C1 segment of cervical spinal cord (tissue), 14 donors: Measurements from ENCODE around the gene CTLA4.
"Not testable (repeated sequence)": the region's sequence is repeated elsewhere in the genome, so short reads cannot be mapped to it uniquely, and the experiment has no call there.

Experiments used
- DNase-seq, 14 donors: peaks; one replicate each; lab custom pipeline; 2025; lab: John Stamatoyannopoulos, UW

CTLA4 gene

DNA sequence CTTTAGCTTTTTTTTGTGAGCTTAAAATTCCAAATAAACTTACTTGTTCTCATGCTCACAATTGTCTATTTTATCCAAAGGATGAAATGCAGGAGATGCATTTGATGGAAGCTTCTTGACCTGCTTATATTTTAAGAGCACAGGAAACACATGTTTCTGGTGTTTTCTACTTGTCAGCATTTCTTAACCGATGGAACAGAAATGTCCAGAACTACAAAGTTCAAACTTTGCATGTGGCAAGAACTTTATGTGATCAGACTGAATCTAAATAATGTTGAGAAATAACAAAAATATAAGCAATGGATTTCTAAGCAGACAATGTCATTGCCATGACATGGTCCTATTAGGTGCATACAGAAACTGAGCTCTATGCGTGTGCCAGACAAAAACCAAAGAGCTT, 9.9 kb upstream of the CTLA4 start:
- DNase-seq = no peak

DNA sequence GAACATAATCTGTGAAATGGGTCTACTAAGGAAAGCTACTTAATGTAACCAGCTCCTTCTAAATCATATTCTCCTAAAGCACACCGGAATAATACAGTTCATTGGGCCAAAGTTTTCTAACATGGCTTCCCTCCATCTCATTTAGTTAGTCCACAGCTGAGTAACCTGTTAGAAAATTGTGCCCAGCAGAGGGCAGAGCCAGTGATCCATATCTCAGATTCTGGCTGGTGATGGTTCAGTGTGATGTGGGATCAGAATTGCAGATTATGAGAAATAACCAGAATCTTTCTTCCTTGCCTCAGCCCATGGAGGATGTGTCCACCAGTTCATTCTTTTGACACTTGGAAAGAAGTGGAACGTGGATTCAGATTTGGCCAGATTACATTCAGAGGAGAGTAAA, 9.4 kb upstream of the CTLA4 start:
- no peak for DNase-seq

GRCh38 chr2:203859030-203859789, 8.4 kb upstream of the CTLA4 start:
- DNase-seq = no peak

DNA sequence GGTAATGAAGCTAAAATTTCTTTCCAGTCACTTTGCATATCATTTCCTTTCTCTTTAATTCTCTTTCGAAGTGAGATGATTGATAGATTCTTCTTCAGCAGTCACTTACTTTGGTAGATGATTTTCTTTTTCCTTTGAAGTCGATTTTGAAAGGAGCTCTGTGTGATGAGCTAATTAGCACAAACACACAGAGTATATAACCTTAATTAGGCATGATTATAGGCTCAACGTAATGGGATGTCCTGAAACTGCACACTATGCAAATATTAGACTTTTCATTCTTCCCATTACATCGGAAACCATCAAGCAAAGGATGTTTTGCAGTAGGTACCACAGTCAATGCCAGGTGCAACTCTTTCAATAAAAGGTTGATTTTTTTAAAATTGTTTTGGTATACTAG, 6.4 kb upstream of the CTLA4 start:
- no peak for DNase-seq

- no peak for DNase-seq
These were observed 6.0 kb upstream of the CTLA4 start for GRCh38 chr2:203861607-203862006.

- no peak for DNase-seq
These were observed 1.9 kb downstream of the CTLA4 start for GRCh38 chr2:203869223-203870042.

DNA sequence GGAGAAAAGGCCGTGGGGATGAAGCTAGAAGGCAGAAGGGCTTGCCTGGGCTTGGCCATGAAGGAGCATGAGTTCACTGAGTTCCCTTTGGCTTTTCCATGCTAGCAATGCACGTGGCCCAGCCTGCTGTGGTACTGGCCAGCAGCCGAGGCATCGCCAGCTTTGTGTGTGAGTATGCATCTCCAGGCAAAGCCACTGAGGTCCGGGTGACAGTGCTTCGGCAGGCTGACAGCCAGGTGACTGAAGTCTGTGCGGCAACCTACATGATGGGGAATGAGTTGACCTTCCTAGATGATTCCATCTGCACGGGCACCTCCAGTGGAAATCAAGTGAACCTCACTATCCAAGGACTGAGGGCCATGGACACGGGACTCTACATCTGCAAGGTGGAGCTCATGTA, 2.9 kb downstream of the CTLA4 start:
- DNase-seq = no peak

DNA sequence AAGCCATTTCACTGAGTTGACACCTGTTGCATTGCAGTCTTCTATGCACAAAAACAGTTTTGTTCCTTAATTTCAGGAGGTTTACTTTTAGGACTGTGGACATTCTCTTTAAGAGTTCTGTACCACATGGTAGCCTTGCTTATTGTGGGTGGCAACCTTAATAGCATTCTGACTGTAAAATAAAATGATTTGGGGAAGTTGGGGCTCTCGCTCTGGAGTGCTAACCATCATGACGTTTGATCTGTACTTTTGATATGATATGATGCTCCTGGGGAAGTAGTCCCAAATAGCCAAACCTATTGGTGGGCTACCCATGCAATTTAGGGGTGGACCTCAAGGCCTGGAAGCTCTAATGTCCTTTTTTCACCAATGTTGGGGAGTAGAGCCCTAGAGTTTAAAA, 3.4 kb downstream of the CTLA4 start:
- DNase-seq = no peak

- peak in 1 of 14 donors; percentile 6 for DNase-seq
These were observed 3.9 kb downstream of the CTLA4 start for GRCh38 chr2:203871371-203871983.

- no peak for DNase-seq
These were observed 5.9 kb downstream of the CTLA4 start for GRCh38 chr2:203873461-203873860.

GRCh38 chr2:203873921-203874631, 6.5 kb downstream of the CTLA4 start:
- no peak for DNase-seq

DNA sequence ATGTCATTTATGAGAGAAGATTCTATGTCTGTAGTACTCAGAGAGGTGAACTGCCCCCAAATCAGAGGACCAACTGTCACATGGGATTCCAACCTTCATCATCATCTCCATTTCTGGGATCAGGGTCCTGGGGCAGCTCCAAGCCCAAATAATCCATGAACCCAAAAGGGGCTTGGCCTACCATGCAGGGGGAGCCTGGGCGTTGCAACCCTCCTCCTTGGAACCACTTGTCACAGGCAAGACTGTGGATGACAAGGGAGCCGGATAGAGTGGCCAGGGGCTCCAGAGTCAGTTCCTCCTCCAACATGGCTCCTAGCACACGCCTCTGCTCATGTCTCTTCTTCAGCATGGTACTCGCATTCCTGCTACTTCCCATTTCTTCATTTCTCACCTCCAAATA, 7.9 kb downstream of the CTLA4 start:
- DNase-seq = no peak

DNA sequence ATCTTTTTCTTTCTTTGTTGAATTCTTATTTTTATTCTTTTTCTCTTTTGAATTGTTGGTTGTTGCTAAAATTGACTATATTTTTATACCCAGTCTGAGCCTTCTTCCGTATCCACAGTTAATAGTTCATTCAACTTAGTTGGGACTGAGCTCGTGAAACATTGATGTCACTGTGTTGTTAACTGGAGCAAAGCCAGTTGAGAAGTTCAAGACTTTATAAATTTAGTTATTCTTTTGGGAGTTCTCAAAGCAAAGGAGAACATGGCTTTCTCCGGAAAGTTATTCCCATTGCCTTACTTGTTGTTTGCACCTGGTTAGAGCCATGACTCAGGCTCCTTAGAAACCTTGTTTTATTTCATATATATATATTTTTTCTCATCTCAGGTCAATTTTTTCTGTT, 8.8 kb downstream of the CTLA4 start:
- DNase-seq = no peak

DNA sequence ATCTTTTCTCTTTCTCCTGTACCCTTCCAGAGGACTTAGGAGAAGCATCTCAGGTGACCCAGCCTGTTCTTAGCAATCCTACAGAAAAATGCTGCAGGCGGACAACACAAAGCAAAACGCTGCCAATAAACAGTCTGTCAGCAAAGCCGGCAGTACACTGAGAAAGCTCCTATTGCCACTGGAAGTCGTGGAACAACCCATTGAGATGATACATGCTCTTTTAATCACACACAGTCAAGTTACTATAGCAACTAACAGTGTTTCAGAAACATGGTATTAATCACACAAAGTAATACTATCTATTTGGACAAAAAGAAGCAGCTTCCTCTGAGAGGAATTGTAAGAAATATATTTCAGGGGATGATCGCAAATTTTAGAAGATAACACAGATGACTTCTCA, 10.5 kb downstream of the CTLA4 start:
- DNase-seq = no peak

GRCh38 chr2:203880557-203881125, 13.1 kb downstream of the CTLA4 start:
- no peak for DNase-seq

DNA sequence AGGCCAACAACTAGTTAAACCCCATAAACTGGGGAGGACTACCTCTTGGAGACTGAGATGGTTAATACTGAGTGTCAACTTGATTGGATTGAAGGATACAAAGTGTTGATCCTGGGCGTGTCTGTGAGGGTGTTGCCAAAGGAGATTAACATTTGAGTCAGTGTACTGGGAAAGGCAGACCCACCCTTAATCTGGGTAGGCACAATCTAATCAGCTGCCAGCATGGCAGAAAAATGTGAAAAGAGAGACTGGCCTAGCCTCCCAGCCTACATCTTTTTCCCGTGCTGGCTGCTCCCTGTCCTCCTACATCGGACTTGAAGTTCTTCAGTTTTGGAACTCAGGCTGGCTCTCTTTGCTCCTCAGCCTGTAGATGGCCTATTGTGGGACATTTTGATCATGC, 13.6 kb downstream of the CTLA4 start:
- DNase-seq = not testable (repeated sequence)

DNA sequence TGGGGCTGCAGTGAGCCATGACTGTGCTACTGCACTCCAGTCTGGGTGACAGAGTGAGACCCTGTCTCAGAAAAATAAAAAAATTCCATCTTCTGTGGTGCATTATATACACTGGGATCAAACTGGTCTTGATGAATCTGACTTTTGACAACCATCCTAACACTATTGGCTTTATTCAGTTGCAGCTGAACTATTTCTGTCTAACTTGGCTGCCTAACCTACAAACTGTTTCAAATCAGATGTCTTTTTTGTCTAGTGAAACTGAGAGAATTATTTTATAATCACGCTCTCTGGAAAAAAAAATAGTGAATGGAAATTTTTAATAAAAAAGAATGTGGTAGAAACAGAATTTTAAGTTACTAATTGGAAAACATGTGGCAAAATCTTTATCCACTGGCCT, 15.0 kb downstream of the CTLA4 start:
- no peak for DNase-seq

DNA sequence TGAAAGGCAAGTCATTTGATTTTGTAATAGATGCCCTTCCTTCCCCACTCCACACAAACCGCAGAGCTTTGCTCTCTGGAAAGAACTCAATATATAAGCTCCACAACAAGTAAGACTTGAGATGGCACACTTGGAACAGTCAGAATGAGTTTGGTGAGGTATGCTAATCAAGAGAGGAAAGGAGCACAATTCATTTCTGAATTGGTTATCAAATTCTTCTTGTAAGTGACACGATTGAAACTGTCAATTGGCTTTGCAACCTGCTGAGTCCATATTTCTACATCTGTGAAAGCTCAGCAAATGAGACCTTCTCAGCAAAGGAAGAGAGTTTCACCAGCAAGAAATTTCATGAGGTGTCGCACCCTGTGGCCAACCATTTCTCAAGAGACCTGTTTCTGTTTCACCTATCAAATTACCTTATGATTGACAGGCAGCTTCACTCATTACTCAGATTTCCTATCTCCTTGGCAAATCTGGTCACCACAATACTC, 19.1 kb downstream of the CTLA4 start:
- no peak for DNase-seq

- DNase-seq = peak in 1 of 14 donors; percentile 1
These were observed 20.1 kb downstream of the CTLA4 start for GRCh38 chr2:203887677-203888076.

GRCh38 chr2:203889542-203889941, 22.0 kb downstream of the CTLA4 start:
- no peak for DNase-seq

DNA sequence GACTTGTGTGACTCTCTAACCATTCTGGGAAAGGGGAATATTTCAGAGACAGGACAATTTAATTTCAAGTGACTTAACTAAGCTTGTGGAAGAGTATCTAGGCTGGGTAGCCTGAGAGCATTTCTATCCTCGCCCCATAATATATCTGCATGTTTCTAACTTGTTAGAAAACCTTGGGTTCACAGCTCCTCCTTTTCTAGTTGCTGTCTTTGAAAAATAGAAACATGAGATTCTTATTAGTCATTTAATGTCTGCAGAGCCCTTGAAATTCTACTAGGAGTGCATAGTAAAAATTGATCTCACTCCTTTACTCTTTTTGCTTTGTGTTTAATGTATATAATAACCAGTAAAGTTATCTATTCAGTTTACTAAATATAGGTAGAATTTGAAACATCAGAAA, 22.4 kb downstream of the CTLA4 start:
- DNase-seq = no peak
